NCI-H748 (cell line): ENCODE data around the gene MYO9B.
"Not testable (repeated sequence)": the region's sequence is repeated elsewhere in the genome, so short reads cannot be mapped to it uniquely, and the experiment has no call there.

Experiments used
- DNase-seq: peaks from one replicate; lab custom pipeline; 2025; ENCODE audit not compliant: unreplicated experiment; lab: John Stamatoyannopoulos, UW

The MYO9B gene

GRCh38 chr19:17114414-17114831, 38.8 kb downstream of the MYO9B start:
- DNase-seq, result no peak

- no peak for DNase-seq
These were observed 41.6 kb downstream of the MYO9B start for GRCh38 chr19:17116996-17117702.

DNA sequence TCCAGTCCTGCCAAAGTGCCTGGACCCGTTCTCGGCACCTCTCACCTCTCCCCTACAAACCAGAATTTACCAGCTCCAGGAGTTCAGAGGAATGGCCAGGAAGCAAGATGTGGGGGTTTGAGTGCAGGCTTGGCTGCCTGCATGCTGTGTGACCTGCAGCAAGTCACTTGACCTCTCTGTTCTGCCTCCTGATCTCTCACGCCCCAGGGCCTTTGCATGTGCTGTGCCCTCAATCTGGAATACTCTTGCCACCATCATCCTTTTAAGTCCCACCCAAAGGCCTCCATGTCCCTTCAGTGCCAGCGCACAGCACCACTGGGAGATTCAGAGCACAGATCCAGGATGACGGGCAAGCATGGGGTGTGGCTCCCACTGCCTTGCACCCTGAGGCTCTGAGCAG, 43.4 kb downstream of the MYO9B start:
- DNase-seq, result no peak

GRCh38 chr19:17121736-17122293, 46.2 kb downstream of the MYO9B start:
- DNase-seq, result no peak

DNA sequence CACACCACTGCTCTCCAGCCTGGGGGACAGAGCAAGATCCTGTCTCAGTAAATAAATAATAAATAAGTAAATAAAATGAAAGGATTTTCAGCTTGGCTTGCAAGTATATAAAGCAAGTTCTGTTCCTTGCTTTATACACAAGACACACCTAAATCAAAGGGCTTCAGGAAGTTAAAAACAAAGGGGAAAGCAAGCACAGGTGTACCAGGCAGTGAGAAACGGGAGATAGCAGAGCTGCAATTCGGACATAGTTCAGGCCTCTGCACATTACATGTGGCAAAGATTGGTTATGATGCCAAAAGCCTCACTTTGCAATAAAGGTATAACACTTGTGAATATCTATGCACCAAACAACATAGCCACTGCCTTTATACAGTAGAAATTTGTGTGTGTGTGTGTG, 47.5 kb downstream of the MYO9B start:
- DNase-seq, result no peak

GRCh38 chr19:17124025-17124424, 48.4 kb downstream of the MYO9B start:
- DNase-seq, result no peak

DNA sequence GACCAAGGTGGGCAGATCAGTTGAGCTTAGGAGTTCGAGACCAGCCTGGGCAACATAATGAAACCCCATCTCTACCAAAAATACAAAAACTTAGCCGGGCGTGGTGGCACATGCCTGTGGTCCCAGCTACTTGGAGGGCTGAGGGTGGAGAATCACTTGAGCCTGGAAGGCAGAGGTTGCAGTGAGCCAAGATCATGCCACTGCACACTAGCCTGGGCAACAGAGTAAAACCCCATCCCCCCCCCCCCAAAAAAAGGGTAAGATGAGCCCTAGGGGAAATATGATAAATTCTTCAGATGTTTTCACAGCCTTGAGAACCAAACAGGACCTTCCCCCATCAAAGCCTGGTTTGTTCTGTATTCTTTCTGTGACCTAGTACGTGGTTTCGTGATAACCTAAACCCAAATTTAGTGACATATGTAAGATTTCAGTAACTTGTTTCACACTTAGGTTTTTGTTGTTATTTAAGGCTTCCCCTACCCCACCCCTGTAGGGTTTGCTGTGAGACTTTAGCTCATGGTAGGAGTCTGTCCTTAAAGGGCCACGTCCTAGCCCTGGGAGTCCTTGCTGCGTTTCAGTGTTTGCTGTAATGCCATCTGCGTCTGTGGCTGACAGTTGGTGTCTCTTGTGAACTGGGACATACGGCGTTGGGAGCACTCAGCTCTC, 49.6 kb downstream of the MYO9B start:
- DNase-seq, result no peak

DNA sequence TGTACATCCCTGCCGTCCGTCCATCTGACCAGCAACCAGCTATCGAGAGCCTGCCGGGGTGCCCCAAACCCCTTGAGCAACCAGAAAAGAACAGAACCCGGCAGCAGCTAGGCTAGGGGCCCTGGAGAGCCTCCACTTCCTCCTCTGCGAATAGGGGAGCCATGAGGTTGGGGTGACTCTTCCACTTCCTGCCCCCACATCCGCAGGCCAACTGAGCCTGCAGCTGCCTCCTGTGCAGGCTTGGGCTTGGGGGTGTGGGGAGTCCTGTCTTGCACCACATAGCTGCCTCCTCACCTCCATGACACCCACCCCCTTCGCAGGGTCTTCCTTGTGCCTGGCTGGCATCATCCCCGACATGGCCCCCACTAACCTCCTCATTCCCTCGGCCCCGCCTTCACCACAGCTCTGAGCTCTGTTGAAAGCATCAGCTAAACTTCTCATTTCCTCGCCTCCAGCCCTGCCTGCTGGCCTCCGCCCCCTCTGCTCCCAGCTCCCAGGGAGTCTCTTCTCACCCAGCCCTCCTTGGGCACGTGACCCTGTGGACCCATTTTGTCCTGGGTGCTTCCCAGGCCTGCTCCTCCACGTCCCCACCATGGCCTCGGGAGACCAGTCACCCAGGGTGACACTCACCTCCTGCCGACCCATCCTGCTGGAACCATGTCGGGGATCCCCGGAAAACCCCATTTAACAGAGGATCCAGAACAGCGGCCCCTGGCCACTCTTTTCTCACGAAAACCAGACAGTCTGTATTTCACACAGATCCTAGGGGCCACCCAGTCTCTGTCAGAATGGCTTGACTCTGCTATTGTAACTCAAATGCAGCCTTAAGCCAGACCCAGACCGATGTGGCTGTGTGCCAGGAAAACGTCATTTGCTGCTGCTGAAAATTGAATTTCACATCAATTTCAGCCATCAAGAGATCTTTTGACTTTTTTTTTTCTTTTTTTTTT, 50.4 kb downstream of the MYO9B start:
- DNase-seq, result no peak

DNA sequence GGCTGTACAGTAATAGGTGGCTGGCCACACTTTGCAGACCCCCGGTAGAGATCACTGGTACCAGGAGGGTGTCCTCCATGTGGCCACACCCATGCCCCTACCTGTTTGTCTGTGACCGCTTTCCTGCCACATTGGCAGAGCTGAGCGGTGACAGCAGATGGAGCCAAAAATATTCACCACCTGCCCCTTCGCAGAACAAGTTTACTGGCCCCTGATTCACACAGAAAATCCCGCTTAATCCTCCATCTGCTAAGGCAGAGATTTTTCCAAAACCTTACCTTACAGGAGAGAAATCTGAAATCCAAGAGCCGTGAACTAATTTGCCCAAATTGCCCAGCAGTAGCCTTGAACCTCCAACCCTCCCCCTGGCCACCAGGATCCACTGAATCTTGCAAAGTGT, 52.1 kb downstream of the MYO9B start:
- no peak for DNase-seq

DNA sequence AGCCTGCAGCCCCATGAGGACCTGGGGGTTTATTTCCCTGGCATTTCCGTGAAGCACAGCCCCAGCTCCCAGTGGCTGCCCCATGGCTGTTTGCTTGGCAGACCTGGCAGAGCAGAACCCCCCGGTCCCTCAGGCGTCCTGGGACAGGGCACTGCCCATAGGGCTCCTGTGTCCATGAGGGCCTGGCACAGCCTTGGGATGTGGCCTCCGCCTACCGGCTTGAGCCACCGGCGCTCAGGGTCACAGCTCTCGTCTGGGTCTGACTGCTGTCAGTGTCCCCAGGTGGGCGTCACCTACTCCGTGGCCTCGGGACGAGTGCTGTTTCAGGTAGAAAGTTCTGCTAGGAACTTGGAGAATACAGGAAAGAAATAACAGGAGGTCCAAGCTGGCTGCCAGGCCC, 52.8 kb downstream of the MYO9B start:
- DNase-seq, result no peak

DNA sequence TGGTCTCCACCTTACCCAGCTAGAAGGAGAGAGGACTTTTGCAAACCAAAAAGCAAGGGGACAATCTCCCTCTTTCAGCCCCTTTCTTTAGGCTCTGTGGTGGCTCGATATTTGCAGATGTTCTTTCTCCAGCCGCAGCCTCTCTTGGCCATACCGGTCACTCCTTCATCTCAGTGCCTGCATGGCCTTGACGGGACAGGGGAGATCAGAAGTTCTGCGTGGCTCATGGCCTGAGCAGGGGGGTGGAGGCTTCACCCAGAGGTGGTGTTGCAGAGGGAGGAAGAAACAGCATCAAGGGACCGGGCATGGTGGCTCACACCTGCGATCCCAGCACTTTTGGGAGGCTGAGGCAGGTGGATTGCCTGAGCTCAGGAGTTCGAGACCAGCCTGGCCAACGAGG, 53.2 kb downstream of the MYO9B start:
- DNase-seq, result no peak

GRCh38 chr19:17129377-17129776, 53.8 kb downstream of the MYO9B start:
- DNase-seq, result no peak

DNA sequence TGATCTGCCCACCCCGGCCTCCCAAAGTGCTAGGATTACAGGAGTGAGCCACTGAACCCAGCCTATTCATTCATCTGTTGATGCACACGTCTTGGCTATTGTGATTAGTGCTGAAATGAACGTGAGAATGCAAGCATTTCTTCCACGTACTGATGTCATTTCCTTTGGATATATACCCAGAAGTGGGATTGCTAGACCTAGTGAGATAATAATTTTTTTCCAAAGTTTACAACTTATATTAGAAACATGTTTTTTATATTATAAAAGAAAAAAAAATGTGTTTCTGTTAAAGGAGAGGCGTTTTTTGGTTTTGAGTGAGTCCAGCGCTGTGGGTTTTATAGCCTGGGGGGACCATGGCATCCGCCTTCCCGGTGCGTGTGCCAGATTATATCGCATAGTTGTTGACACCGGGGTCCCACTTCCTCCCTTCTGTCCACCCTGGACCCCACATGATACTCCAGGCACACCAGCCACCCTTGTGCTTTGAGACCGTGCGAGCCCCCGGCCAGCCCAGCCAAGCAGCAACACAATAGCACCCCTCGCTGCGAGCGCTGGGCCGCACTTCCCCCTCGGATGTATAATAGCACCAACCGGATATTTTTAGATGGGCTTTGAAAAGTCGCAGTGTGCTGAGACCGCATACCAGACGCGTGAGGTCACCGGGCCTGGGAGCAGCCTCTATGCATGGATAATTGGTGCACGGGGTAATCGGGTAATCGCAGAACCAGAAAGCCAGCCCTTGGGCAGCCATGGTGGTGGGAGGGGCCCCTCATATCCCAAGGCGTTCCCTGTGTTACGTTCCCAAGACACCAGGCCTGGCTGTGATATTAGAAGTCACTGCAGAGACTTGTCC, 59.6 kb downstream of the MYO9B start:
- no peak for DNase-seq

DNA sequence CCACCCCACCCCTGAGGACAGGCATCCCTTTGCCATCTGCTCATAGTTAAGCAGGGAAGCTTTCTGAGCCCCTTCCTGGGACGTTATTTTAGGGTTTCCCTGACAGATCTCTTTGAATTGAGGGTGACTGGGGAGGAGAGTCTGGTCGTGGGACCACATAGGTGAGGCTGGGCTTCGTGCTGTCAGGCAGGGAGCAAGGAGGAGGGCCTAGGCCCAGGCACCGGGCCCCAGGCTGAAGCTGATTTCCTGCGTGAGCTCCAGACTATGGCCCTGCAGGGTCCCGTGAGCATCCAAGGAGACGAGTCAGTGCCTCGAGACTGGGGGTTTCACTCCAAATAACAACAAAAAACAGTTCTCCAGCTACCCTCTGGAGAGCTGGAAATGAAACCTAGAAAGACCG, 60.4 kb downstream of the MYO9B start:
- DNase-seq, result no peak

- no peak for DNase-seq
These were observed 61.0 kb downstream of the MYO9B start for GRCh38 chr19:17136617-17137016.

GRCh38 chr19:17137417-17137816, 61.8 kb downstream of the MYO9B start:
- DNase-seq, result no peak

DNA sequence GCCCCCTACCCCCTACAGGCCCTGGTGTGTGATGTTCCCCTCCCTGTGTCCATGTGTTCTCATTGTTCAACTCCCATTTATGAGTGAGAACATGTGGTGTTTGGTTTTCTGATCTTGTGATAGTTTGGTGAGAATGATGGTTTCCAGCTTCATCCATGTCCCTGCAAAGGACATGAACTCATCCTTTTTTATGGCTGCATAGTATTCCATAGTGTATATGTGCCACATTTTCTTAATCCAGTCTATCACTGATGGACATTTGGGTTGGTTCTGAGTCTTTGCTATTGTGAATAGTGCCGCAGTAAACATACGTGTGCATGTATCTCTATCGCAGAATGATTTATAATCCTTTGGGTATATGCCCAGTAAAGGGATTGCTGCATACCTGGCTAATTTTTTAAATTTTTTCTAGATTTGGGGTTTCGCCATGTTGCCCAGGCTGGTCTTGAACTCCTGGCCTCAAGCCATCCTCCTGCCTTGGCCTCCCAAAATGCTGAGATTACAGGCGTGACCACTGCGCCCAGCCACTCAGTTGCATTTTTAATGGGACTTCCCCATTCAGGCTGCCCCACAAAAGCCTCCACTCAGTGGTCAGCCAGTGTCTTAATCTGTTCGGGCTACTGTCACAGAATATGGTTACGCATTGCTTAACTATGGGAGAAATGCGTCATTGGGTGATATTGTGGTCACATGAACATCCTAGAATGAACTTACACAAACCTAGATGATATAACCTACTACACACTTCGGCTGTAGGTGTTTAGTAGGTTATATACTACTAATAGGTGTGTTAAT, 62.7 kb downstream of the MYO9B start:
- not testable (repeated sequence) for DNase-seq

DNA sequence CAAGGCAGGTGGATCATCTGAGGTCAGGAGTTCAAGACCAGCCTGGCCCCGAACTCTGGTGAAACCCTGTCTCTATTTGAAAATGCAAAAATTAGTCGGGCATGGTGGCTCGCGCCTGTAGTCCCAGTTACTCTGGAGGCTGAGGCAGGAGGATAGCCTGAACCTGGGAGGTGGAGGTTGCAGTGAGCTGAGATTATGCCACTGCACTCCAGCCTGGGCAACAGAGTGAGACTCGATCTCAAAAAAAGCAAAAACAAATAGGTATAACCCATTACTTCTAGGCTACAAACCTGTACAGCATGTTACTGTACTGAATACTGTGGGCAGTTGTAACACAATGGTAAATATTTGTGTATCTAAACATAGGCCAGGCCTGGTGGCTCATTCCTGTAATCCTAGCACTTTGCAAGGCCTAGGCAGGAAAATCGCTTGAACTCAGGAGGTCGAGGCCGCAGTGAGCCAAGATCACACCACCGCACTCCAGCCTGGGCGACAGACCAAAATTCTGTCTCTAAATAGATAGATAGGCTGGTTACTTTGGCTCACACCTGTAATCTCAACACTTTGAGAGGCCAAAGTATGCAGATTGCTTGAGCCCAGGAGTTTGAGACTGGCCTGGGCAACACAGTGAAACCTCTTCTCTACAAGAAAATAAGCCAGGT, 63.5 kb downstream of the MYO9B start:
- no peak for DNase-seq

DNA sequence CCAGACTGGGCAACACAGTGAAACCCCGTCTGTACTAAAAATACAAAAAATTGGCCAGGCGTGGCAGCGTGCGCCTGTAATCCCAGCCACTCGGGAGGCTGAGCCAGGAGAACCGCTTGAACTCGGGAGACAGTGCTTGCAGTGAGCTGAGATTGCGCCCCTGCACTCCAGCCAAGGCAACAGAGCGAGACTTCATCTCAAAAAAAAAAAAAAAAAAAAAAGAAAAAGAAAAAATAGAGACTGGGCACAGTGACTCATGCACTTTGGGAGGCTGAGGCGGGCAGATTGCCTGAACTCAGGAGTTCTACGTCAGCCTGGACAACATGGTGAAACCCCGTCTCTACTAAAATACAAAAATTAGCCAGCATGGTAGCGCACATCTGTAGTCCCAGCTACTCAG, 69.2 kb downstream of the MYO9B start:
- DNase-seq, result not testable (repeated sequence)
